NCI-H1092 (cell line): ENCODE data around the gene DYDC1.
"Not testable (repeated sequence)": the region's sequence is repeated elsewhere in the genome, so short reads cannot be mapped to it uniquely, and the experiment has no call there.

Experiments used
- DNase-seq: peaks from one replicate; lab custom pipeline; 2025; lab: John Stamatoyannopoulos, UW

Gene DYDC1

DNA sequence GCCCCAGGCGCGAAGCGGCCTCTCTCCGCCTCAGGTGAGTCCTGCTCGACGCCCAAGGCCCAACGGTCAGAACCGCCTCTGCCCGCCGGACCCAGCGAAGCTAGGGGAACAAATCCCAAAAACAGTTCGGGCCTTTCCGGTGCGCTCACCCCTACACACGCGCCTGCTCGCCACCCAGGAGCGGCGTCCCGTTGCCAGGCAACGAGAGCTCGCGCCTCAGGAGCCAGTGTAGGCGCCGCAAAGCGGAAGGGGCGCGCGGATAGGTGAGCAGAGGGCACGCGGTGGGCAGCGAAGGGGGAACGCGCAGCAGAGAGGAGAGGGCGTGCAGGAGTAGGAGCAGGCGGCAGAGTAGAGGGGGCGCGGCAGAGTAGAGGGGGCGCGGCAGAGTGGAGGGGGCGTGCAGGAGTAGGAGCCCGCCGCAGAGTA lies at the start of gene DYDC1, which contains the start of gene DYDC2:
DYDC1 (minus strand) TSS at position 193 of the 426 bp plus-strand sequence. CDS start 4,154 bp downstream, outside the sequence.
DYDC2 (plus strand) TSS at position 219 of the 426 bp plus-strand sequence. CDS start 5,663 bp downstream, outside the sequence.
- peak; percentile 79 for DNase-seq

DNA sequence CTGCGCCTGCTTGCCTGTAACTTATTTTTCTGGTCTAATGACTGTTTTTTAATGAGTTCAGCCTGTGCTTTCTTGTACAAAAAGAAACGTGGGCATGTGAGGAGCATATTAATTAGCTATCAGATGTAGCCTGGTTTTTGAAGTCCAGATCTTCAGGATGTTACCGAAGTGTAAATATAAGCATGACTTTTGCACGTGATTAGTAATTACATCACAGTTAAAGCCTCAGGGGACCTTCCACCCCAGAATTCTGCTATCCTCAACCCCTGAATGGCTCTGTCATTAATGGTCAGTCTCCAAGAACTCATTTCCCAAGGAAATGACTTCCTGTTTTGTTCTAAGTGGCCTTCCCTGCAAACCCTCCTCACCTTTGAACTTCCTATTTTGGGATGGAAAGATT lies 49.6 kb upstream of the DYDC1 start:
- DNase-seq, result no peak

DNA sequence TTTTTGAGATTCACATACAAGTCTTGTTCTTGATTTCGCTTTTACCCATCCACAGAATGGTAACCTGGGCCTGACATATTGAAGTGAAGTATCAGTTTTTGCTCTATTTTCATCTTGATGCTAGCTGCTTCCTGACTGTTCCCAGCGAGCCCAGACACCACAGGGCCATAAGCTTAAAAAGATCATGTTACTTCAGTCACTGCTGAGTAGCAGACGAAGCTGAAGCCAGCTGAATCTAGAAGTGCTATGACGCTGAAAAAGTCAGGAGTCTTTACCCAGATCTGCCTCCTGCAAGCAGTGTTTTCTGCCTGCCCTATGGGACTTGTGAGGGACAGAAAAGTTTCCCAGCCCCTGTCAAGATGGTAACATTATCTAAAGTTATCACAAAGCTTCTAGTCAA lies 49.1 kb upstream of the DYDC1 start:
- no peak for DNase-seq

DNA sequence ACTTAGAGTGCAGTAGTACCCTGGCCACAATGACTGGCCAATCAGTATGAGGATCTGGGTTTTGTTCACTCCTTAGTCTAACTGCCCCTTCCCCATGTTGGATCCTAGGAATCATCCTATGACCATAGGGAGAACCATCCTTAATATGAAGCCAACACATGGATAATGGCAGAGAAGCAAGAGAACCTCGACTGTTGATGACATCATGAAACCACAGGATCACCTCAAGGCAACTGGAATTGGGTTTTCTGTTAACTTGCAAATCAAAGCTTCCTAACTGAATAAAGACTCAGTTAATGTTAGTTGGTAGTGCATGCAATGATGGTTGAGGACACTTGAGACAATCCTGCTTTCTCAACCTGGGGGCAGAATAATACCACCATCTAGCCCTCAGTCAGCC lies 48.5 kb upstream of the DYDC1 start:
- DNase-seq, result no peak

DNA sequence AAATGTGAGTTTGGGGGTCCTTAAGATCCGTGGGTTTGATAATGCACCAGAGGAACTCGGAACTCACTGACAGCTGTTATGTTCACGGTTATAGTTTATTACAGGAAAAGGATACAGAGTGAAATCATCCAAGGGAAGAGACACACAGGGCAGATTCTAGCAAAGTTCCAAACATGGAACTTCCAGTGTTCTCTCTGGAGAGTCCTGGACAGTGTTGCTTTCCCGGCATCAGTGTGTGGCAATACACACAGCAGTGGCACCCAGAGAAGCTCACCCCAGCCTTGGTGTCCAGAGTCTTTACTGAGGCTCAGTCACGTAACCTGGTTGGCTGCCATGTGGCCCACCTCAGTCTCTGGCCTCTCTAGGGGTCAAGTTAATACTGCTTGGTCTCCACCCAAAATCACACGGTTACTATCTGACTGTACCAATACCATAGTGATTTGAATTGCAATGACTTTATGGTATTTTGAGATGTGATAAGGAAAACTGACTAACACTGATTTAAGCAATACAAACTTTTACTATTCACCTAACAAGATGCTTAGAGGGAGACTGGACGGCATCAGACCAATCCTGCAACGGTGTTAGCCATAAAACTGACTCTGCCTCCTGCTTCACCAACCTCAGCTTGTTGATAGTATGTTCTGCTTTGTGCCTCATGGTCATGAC lies 43.7 kb upstream of the DYDC1 start:
- no peak for DNase-seq

DNA sequence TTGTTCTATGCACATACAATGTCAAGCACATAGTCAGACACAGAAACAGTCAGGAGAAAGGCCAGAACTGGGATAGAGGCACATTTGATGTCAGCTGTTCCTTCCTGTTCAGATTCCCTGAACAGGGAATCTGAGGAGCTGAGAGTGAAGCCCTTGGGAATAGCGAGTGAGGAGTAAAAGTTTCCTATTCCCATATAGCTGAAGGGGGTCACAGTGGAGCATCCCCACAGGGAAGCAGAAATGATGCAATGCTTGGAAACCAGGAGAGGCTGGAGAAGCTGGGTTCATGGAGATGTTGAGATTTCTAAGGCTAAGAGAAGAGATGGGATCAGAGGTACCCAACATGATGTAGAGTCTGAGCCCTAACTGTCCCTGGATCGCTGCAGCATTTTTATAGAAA lies 40.5 kb upstream of the DYDC1 start:
- DNase-seq, result no peak

DNA sequence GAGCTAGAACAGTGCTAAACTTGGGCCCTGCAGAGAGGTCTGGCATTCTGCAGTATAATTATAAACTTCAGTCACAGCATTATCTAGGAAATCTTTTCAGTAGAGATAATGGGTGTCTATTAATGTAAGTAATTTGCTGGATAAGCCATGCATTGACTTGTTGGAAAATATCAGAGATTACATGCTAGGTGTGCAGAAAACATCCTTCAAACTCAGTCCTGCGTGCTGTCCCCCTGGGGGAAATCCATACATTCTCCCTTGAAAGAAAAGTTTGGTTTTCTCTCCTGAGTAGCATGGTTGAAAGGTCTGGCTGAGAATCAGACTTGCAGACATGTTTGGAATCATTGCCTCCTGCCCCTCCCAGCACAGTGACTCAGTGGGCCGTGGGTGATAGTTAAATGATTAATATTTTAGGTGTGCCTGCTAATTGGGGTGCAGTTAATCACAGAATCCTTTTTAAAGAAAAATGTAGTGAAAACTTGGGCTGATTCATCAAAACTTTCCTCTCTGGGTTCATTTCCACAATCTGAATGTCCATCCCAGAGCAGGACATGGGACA lies 37.9 kb upstream of the DYDC1 start:
- no peak for DNase-seq

DNA sequence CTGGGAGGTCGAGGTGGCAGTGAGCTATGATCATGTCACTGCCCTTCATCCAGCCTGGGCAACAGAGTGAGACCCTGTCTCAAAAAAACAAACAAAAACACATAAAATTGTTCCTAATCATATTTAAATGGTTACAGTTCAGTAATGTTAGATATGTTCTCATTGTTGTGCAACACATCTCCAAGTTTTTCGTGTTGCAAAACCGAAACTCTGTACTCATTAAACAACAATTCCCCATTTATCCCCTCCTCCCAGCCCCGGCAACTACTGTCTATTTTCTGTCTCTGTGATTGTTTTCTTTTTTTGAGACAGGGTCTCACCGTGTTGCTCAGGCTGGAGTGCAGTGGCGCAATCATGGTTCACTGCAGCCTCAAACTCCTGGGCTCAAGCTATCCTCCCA lies 35.7 kb upstream of the DYDC1 start:
- no peak for DNase-seq

DNA sequence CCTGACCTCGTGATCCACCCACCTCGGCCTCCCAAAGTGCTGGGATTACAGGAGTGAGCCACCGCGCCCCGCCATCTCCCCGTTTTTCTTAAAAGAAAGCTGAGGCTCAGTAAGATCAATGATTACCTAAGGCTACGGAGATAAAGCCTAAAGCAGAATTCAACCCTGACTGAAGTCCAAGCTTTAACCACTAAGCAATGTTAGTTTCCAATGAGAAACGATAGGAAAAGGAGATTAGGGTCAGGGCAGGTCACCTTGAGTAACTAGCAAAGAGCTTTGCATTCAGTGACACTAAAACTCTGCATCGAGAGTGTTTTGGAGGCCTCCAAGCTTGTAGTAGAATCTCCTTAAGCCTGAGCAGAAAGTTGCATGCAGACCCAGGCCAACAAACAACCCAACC lies 34.2 kb upstream of the DYDC1 start:
- no peak for DNase-seq

DNA sequence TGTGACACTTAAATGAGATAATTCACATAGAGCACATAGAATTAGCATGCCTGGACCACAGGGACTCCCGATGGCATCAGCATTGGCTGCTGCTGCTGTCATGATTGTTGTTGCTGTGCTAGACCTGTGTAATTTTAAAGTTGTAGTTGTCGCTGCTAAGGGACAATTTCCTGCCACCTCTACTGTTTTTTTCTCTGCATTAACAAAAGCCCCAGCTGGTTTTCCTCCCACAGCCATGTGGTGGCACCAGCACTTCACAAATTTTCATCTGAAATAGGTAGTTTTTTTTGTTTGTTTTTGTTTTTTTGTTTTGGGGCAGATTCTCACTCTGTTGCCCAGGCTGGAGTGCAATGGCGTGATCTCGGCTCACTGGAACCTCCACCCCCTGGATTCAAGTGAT lies 26.4 kb upstream of the DYDC1 start:
- no peak for DNase-seq

DNA sequence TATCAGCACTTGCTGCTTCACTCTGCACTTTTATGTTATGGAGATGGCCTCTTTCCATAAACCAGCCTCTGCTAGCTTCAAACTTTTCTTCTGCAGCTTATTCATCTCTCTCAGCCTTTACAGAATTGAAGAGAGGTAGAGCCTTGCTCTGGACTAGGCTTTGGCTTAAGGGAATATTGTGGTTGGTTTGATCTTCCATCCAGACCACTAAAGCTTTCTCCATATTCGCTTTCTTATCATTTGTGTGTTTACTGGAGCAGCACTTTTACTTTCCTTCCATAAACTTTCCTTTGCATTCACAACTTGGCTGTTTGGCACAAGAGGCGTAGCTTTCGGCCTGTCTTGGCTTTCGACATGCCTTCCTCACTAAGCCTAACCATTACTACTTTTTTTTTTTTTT lies 23.6 kb upstream of the DYDC1 start:
- DNase-seq, result no peak

DNA sequence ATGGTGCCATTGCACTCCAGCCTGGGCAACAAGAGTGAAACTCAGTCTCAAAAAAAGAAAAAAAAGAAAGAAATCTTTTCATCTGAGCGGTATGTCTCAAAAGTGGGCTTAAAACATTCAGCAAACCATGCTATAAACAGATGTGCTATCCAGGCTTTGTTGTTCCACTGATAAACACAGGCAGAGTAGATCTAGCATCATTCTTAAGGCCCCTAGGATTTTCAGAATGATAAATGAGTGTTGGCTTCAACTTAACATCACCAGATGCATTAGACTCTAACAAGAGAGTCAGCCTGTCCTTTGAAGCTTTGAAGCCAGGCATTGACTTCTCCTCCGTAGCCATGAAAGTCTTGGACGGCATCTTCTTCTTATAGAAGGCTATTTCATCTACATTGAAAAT lies 23.1 kb upstream of the DYDC1 start:
- DNase-seq, result no peak

DNA sequence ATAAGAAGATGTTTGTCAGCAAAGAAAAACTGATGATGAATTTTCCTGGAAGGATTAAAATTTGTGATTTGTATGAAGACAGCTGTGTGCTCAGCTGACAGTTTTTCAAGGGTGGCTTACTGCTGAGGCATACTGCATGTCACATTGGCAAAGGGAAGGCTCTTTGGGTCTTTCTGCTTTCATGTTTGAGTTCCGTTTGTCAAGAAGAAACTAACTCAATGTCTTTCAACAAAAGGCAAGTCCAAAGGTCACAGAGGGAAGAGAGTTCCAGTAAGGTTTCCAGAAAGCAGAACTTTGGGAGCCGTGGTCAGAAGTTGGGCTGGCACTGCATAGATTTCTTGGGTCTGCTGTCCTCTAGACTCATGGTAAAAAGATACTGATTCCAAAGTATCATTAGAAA lies 16.9 kb upstream of the DYDC1 start:
- DNase-seq, result no peak

DNA sequence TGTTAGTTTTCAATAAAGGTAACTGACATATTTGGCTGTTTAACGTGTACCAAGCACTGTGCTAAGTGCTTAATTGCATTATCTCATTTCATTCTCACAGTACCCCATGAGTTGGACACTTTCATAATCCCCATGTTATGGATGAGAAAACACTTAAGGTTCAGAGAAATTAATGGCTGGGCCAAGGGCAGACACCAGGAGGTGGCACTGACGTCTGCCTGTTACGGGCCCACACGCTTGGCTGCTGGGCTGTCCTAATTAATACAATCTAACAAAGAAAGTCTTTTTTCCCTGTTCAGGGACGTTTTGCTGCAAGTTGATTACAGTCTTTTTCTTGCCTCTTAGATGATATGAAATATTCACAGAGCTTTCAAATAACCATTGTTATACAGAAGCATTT lies 16.1 kb upstream of the DYDC1 start:
- DNase-seq, result no peak

DNA sequence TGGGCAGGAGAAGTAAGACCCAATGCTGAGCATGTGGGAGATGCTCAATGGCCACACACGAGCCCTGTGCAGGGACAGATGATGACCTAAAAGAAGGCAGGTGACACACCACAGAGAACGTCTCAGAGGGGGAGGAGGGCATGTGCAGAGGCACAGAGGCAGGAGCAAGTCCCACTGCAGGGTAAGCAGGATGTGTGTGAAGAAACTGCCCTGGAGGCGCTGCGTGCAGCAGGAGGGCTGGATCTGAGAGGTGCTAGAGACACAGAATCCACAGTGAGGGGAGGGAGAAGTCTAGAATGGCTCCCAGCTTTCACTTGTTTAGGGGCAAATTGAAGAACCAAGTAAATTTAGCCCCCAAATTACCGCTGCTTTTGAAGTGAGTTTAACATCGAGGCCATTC lies 14.9 kb upstream of the DYDC1 start:
- no peak for DNase-seq

DNA sequence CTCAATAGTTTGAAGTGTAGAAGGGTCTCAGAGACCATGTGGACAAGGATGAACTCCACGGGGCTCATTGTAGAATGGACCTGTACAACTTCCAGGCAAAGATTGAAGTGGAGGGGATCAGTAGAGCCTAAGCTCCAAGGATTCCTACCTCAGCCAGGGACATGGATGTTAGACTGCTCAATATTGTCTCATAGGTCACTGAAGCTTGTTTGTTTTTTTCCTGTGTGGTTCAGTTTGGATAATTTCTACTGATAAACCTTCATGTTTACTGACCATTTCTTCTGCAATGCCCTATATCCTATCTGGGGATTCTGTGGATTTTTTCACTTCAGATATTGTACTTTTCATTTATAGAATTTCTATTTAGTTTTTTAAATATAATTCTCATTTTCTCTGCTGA lies 9.0 kb upstream of the DYDC1 start:
- no peak for DNase-seq

DNA sequence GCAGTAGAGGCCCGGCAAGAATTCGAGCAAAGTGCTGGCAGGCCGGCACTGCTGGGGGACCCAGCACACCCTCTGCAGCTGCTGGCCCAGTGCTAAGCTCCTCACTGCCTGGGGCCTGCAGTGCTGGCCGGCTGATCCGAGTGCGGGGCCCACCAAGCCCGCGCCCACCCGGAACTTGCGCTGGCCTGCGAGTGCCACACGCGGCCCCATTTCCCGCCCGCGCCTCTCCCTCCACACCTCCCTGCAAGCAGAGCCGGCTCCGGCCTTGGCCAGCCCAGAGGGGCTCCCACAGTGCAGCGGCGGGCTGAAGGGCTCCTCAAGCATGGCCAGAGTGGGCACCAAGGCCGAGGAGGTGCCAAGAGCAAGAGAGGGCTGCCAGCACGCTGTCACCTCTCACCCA lies 3.1 kb upstream of the DYDC1 start:
- no peak for DNase-seq

DNA sequence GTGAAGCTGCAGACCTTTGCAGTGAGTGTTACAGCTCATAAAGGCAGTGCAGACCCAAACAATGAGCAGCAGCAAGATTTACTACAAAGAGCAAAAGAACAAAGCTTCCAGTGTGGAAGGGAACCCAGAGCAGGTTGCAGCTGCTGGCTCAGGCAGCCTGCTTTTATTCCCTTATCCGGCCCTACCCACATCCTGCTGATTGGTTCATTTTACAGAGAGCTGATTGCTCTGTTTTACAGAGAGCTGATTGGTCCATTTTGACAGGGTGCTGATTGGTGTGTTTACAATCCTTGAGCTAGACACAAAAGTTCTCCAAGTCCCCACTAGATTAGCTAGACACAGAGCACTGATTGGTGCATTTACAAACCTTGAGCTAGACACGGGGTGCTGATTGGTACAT lies 2.4 kb upstream of the DYDC1 start:
- DNase-seq, result not testable (repeated sequence)

DNA sequence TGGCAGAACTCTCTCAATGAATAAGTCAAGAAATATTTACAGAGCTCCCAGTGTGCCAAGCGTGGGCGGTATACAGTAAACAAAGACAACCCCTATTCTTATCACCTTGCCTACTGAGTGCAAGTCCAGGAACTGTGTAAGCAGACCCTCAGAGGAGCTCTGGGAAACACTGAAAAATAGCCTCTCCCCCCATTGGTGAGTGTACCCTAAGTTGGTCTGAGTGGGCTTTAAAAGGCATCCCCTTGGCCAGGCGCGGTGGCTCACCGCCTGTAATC lies 1.2 kb upstream of the DYDC1 start:
- DNase-seq, result no peak

DNA sequence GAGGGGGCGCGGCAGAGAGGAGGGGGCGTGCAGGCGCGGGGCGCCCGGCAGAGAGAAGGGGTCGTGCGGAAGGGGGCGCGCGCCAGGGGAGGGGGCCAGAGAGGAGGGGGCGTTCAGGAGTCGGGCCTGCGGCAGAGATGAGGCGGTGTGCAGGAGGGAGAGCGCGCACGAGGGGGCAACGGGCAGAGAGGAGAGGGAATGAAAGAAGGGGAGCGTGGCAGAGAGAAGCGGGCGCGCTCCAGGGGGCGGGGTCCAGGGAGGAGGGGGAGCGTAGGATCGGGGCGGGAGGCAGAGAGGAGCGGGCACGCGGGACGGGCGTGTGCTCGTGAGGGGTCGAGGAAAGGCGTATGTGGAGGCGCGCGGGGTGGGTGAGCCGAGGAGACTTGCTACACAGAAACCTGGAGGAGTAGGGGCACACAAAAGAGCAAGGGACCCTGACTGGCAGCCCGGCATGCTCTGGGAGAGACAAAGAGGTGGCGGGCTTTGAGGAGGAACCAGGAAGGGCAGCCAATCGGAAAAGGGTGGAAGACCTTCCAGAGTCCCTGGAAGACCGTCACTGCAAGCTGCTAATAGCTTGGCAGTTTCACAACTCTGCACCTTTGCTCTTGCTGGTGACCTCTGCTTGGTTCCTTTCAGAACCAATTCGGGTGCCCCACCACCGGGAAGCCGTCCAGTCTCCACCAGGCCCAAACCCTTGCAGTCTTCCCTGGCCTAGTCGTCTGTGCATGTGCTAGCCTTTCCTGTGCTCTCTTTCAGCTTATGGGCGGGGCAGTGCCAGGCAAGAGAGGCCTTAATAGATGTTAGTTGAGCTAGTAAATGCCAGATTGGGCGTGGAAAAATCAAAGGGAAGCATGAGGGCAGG lies 665 bp upstream of the DYDC1 start:
- peak; percentile 35 for DNase-seq

DNA sequence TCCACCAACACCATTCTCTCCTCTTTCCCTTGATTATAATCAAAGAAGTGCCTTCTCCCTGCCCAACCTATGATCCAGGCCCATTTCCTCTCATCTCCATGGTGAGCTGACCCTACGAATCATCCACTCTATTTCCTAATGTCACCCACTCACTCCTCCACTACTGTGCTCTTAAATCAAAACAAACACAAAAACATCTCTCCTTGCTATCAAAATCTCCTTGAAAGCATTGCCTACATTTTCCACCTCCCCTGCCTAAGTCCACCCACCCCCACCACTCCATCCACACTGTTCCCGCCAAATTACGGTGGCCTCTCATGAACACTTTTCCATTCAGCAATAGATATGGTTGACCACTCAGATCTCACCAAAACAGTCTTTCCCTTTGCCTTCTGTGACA lies 5.3 kb downstream of the DYDC1 start:
- DNase-seq, result no peak

DNA sequence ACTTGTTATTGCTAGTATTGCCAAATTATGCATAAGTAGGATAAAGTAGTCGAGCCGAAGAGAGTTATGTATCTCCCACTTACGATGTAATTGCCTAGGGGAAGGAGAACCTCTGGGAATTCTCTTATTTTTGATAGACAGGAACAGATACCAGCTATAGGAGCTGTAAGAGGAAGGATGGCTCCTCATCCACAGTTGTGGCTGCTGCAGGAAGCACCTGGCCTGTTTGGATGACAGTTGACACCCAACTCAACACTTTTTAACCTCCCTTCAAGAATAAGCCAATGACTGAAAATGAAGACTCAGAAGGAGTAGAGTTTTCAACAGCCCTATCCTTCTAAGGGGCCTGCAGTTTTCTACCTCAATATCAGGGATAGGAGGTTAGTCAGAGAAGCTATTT lies 6.3 kb downstream of the DYDC1 start:
- DNase-seq, result no peak

DNA sequence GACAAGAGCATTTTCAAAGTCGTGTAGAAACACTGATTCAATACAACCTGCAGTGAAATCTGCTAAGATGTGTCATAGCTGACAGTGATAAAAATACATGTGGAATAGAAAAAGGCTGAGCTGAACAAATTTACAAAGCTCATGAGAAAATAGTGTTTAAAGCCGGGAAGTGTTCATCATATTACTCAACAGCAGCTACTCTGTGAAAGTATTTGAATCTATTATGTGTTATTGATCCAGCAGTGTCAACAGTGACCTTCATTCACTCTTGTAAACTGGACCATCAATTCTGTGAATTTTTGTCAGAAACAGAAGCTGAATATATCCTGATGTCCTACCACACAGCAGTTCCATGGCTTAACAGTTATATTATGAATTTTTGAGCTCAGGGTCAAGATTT lies 11.6 kb downstream of the DYDC1 start:
- no peak for DNase-seq
